B cell (primary cell): ENCODE measurements around the gene ANKRD49. TPM values are rescaled to one million over a fixed set of nuclear protein-coding genes. Genes with fewer than 3 reads are reported as not detected.

Experiments
- ATAC-seq: fragments of 200-7000 bp; cut with Tn5 transposase; one replicate; pipeline ENCODE4 v1.10.0; 2021; ENCODE audit warnings: low read depth, mild to moderate bottlenecking, moderate number of reproducible peaks, moderate library complexity
- CTCF ChIA-PET: fragments of 350-600 bp; sonication (Branson Sonifier 250); formaldehyde crosslinking; loops from one replicate; lab custom pipeline; 2021; ENCODE audit warnings: antibody characterized with exemption, inconsistent platforms; lab: Charles Lee
- POLR2A ChIA-PET: fragments of 350-600 bp; sonication (Branson Sonifier 250); formaldehyde crosslinking; loops from one replicate; lab custom pipeline; 2021; ENCODE audit warnings: antibody characterized with exemption; lab: Charles Lee
- DNase-seq: peaks from one replicate; pipeline ENCODE4 v3.0.0; 2013
- H2AFZ ChIP-seq: 2 replicates; pipeline ENCODE4 v1.6.1; 2012; ENCODE audit warnings: mild to moderate bottlenecking, low read depth, low read length; ENCODE audit not compliant: insufficient read depth, poor library complexity, severe bottlenecking
- H3K27ac ChIP-seq, 2 donors: 1 replicate in 1 of 2; 2 replicates in 1 of 2; pipeline ENCODE4 v1.5.1; 2012 to 2013; ENCODE audit warnings: low read length in 2 of 2, mild to moderate bottlenecking in 2 of 2, moderate library complexity in 1 of 2
- H3K27me3 ChIP-seq, 4 experiments: fragments of 200-600 bp in 1 of 4; sonication (generic) in 1 of 4; replicated peaks in 1 of 4; 1 replicate in 2 of 4; 2 replicates in 2 of 4; pipeline versions ENCODE4 v1.6.1 to v1.7.0; 2013 to 2016; ENCODE audit warnings: low read length in 3 of 4, mild to moderate bottlenecking in 2 of 4, mixed read lengths in 1 of 4, moderate library complexity in 1 of 4; ENCODE audit not compliant: insufficient read depth in 4 of 4, control insufficient read depth in 3 of 4; ENCODE audit errors: control extremely low read depth in 1 of 4
- H3K36me3 ChIP-seq, 2 experiments: replicated peaks in 1 of 2; 1 replicate in 1 of 2; 2 replicates in 1 of 2; pipeline versions ENCODE4 v1.6.1 to v1.7.1; 2013; ENCODE audit warnings: low read length in 1 of 2; ENCODE audit not compliant: insufficient read depth in 2 of 2, control insufficient read depth in 1 of 2; ENCODE audit errors: control extremely low read depth in 1 of 2, extremely low read depth in 1 of 2
- H3K4me1 ChIP-seq, 2 donors: fragments of 200-600 bp in 1 of 2; sonication (generic) in 1 of 2; 1 replicate in 1 of 2; 2 replicates in 1 of 2; pipeline versions ENCODE4 v1.5.1 to v1.6.1; 2013 to 2017; ENCODE audit warnings: low read length in 2 of 2; ENCODE audit not compliant: control insufficient read depth in 2 of 2, insufficient read depth in 2 of 2
- H3K4me2 ChIP-seq: replicated peaks from 2 replicates; pipeline ENCODE3; 2012; ENCODE audit warnings: mild to moderate bottlenecking, low read depth, low read length; ENCODE audit not compliant: poor library complexity, severe bottlenecking
- H3K4me3 ChIP-seq, 5 experiments: fragments of 200-600 bp in 1 of 5; sonication (generic) in 1 of 5; 1 replicate in 3 of 5; 2 replicates in 2 of 5; pipeline versions ENCODE4 v1.5.1 to v1.7.0; 2011 to 2016; ENCODE audit warnings: low read length in 4 of 5, mild to moderate bottlenecking in 4 of 5, low read depth in 2 of 5, control low read depth in 1 of 5, moderate library complexity in 1 of 5; ENCODE audit not compliant: insufficient read depth in 1 of 5; ENCODE audit errors: control extremely low read depth in 1 of 5, extremely low read depth in 1 of 5
- H3K79me2 ChIP-seq: fragments of 200-600 bp; sonication (generic); one replicate; pipeline ENCODE4 v1.6.0; 2016; ENCODE audit warnings: low read length; ENCODE audit not compliant: control insufficient read depth, insufficient read depth
- H3K9ac ChIP-seq: fragments of 200-600 bp; sonication (generic); 2 replicates; pipeline ENCODE4 v1.6.1; 2017; ENCODE audit warnings: mild to moderate bottlenecking, low read length, moderate library complexity
- H3K9me3 ChIP-seq, 3 donors: one replicate each; pipeline versions ENCODE4 v1.6.1 to v1.7.1; 2013; ENCODE audit warnings: low read length in 2 of 3; ENCODE audit not compliant: control insufficient read depth in 2 of 3, insufficient read depth in 1 of 3; ENCODE audit errors: control extremely low read depth in 1 of 3
- H4K20me1 ChIP-seq: 2 replicates; pipeline ENCODE4 v1.6.0; 2012; ENCODE audit warnings: mild to moderate bottlenecking, low read length; ENCODE audit not compliant: insufficient read depth, control insufficient read depth, poor library complexity, severe bottlenecking
- H3K27ac Mint-ChIP-seq: one replicate; pipeline ENCODE4 v1.8.0; 2021; ENCODE audit warnings: mixed read lengths
- H3K27me3 Mint-ChIP-seq: one replicate; pipeline ENCODE4 v1.8.0; 2021; ENCODE audit warnings: mixed read lengths
- H3K4me1 Mint-ChIP-seq: one replicate; pipeline ENCODE4 v1.8.0; 2021; ENCODE audit warnings: mixed read lengths
- H3K4me3 Mint-ChIP-seq: one replicate; pipeline ENCODE4 v1.8.0; 2021; ENCODE audit warnings: mixed read lengths
- H3K9me3 Mint-ChIP-seq: one replicate; pipeline ENCODE4 v1.8.0; 2022; ENCODE audit warnings: mixed read lengths; ENCODE audit not compliant: insufficient read depth
- CTCF ChIP-seq: fragments of 200-600 bp; IDR thresholded peaks from one replicate; pipeline ENCODE4 v1.8.0; 2022; ENCODE audit warnings: antibody characterized with exemption, mild to moderate bottlenecking
- EZH2 ChIP-seq: IDR thresholded peaks from 2 replicates; pipeline ENCODE4 v1.6.1; 2012; ENCODE audit warnings: borderline replicate concordance, low read depth, mild to moderate bottlenecking, moderate library complexity, low read length; ENCODE audit not compliant: insufficient read depth, poor library complexity, severe bottlenecking
- WGBS: methylation state at CpG from one replicate; pipeline ENCODE4 v1.1.5; 2013; ENCODE audit warnings: missing lambda C conversion rate; ENCODE audit not compliant: insufficient coverage; 5-methylcytosine and 5-hydroxymethylcytosine counted together
- intact Hi-C: fragments of 100-400 bp; cut with micrococcal nuclease; formaldehyde crosslinking; loops from one replicate; pipeline ENCODE4 v1.10.0; 2022
- polyA plus RNA-seq: library from polyadenylated mRNA; depleted of rRNA; stranded (reverse); fragments of >200 nt; gene quantifications from 2 replicates; pipeline ENCODE4 v1.2.3, GENCODE V29; 2012
- total RNA-seq, 2 donors: library from RNA; stranded (reverse); fragments of 120-200 nt in 1 of 2; gene quantifications; 1 replicate in 1 of 2; 2 replicates in 1 of 2; pipeline versions ENCODE4 v1.2.3 to v1.2.4, GENCODE V29; 2013 to 2022

ANKRD49 gene
- total and polyA plus RNA-seq, 2 donors (not counting 1 experiment from before 2014, with no cell fraction given), result 21.3 to 51.4 TPM

DNA sequence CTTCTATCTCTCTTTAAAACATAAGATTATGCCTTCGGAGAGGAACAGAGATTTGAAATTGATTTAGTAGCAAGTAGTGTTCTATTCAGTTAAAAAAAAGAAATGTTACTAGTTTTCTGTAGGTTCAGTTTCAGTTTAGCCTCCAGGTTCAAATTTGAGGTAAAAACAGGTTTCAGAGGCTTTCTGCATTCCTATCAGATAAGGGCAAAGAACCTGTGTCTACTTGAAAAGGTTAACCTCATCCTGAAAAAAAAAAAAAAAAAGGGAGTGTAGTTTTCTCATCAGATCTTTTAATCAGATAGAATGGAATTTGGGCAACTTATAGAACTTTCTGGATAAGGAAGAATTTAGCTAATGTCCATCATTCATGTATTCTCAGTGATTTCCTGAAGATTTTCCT, 30.6 kb downstream of the ANKRD49 start:
- Histone ChIP-seq H3K9ac (no peak overlapping the region), H3K9me3 (no peaks in the 10 kb centered on the region), H3K36me3 (no peaks in the 10 kb centered on the region), H3K79me2 (no peaks in the 10 kb centered on the region), H3K4me3 (no peak overlapping the region), H3K27ac (no peak overlapping the region), H3K4me2 (no peak overlapping the region), H3K27me3 (peaks cover 0 to 8% (median 0%) of the 10 kb centered on the region in 4 experiments), H4K20me1 (no peaks in the 10 kb centered on the region), H3K4me1 (no peaks in the 10 kb centered on the region), H2AFZ (no peak overlapping the region)
- CTCF ChIA-PET, result interaction anchor here (0.7 to 1.5 kb wide), 2 partner anchors 10 to 22 kb away, joined by 3 to 4 read pairs; no protein-coding TSS in a partner anchor
- Mint-ChIP-seq H3K4me1 (no peaks in the 10 kb centered on the region), H3K4me3 (no peak overlapping the region), H3K27ac (no peak overlapping the region), H3K9me3 (no peaks in the 10 kb centered on the region), H3K27me3 (peaks cover 26% of the 10 kb centered on the region)
- DNase-seq, result no peak
- WGBS, result no CpG with 5 or more reads among the region's 1 CpG
- TF ChIP-seq CTCF (no peak), EZH2 (no peak)
- POLR2A ChIA-PET, result no interaction called here
- intact Hi-C loops, result loop anchor here (10.0 kb wide), 1 partner anchor 610 kb away; no protein-coding TSS in a partner anchor
- no peak for ATAC-seq

DNA sequence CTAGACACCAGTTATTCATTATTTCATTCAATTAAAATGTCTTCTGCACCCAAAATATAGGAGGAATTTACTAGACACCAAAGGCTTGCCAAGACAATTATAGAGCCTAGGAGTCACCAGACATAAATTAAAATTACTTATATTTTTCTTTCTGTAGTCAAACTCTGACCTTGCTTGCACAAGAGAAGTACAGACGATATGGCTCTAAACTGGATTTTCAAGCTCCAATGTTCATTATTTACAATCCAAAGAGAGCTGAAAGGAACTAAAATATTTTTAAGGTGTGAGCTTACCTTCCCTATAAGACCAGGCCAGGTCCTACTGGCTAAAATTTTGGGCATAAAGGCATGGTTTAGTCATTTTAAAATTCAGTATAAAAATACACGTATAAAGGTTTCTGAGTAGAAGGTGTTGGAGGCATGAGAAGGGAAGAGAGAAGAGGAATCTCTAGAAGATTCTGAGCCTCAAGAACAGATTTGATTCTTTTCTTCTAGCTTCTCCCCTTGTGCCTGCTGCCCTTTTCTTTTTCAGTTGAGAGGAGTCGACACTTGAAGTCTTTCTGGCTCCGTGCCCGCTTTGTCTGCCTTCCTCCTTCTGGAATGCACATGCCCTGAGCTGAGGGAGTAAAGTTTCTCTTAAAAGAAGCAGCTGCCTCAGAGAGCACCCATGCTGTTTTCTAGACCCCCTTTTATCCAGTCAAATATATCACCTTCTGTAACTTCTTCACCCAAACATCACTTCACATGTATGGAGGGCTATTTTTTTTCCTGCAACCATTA, 32.0 kb downstream of the ANKRD49 start:
- no peak for TF ChIP-seq EZH2
- TF ChIP-seq CTCF, result no peak
- CTCF ChIA-PET, result interaction anchor here (1.3 to 1.5 kb wide), 2 partner anchors 9 to 11 kb away, joined by 3 to 5 read pairs; no protein-coding TSS in a partner anchor
- no peak overlapping the region for H3K4me3 ChIP-seq
- H3K27ac ChIP-seq, result no peak overlapping the region
- no peak for DNase-seq
- no peaks in the 10 kb centered on the region for H3K79me2 ChIP-seq
- H3K9me3 ChIP-seq, result no peaks in the 10 kb centered on the region
- H3K4me3 Mint-ChIP-seq, result no peak overlapping the region
- no peak overlapping the region for H3K9ac ChIP-seq
- peaks cover 30% of the 10 kb centered on the region for H3K27me3 Mint-ChIP-seq
- H3K4me2 ChIP-seq, result no peak overlapping the region
- intact Hi-C loops, result loop anchor here (10.0 kb wide), 1 partner anchor 609 kb away; no protein-coding TSS in a partner anchor
- H3K27ac Mint-ChIP-seq, result no peak overlapping the region
- peaks cover 0 to 8% (median 0%) of the 10 kb centered on the region in 4 experiments for H3K27me3 ChIP-seq
- no peaks in the 10 kb centered on the region for H3K4me1 ChIP-seq
- WGBS, result no CpG with 5 or more reads among the region's 5 CpGs
- no peaks in the 10 kb centered on the region for H3K4me1 Mint-ChIP-seq
- POLR2A ChIA-PET, result no interaction called here
- no peak for ATAC-seq
- H2AFZ ChIP-seq, result no peak overlapping the region
- H4K20me1 ChIP-seq, result no peaks in the 10 kb centered on the region
- H3K36me3 ChIP-seq, result no peaks in the 10 kb centered on the region
- H3K9me3 Mint-ChIP-seq, result no peaks in the 10 kb centered on the region
